EL (cell line): ENCODE measurements around the gene ZFC3H1.
"Not testable (repeated sequence)": the region's sequence is repeated elsewhere in the genome, so short reads cannot be mapped to it uniquely, and the experiment has no call there.

Experiments used
- DNase-seq: peaks from one replicate; pipeline ENCODE4 v3.0.0-alpha.2; 2016

The ZFC3H1 gene, protein sequence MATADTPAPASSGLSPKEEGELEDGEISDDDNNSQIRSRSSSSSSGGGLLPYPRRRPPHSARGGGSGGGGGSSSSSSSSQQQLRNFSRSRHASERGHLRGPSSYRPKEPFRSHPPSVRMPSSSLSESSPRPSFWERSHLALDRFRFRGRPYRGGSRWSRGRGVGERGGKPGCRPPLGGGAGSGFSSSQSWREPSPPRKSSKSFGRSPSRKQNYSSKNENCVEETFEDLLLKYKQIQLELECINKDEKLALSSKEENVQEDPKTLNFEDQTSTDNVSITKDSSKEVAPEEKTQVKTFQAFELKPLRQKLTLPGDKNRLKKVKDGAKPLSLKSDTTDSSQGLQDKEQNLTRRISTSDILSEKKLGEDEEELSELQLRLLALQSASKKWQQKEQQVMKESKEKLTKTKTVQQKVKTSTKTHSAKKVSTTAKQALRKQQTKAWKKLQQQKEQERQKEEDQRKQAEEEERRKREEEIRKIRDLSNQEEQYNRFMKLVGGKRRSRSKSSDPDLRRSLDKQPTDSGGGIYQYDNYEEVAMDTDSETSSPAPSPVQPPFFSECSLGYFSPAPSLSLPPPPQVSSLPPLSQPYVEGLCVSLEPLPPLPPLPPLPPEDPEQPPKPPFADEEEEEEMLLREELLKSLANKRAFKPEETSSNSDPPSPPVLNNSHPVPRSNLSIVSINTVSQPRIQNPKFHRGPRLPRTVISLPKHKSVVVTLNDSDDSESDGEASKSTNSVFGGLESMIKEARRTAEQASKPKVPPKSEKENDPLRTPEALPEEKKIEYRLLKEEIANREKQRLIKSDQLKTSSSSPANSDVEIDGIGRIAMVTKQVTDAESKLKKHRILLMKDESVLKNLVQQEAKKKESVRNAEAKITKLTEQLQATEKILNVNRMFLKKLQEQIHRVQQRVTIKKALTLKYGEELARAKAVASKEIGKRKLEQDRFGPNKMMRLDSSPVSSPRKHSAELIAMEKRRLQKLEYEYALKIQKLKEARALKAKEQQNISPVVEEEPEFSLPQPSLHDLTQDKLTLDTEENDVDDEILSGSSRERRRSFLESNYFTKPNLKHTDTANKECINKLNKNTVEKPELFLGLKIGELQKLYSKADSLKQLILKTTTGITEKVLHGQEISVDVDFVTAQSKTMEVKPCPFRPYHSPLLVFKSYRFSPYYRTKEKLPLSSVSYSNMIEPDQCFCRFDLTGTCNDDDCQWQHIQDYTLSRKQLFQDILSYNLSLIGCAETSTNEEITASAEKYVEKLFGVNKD (N-terminal part only)

GRCh38 chr12:71663561-71664410 is at the start of gene ZFC3H1, which contains the start of gene THAP2:
Gene ZFC3H1, minus strand, starts transcription at chr12:71663848. Its CDS starts 238 bp downstream, at chr12:71663610.
Gene THAP2, plus strand, starts transcription at chr12:71664301. Its CDS starts 209 bp downstream, at chr12:71664510.
- peak; percentile 99 for DNase-seq

GRCh38 chr12:71710276-71711125 is 46.9 kb upstream of the ZFC3H1 start:
- peak; percentile 92 for DNase-seq

DNA sequence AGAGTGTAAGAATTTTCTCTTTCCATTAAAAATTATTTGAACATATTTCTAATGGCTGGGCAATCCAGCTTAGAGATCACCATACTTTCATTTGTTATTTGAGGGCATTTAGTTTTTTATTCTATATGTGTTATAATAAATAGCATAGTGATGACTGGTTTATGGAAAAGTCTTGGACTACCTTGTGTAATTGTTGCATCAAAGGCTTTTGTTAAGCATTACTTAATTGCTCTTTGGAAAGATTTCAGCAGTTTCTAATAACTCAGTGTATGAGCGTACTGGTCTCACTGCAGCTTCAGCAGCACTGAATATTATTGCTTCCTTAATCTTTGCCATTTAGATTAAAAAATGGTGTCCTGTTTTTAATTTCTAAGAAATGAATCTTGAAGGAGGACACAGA is 45.0 kb upstream of the ZFC3H1 start:
- peak; percentile 12 for DNase-seq

DNA sequence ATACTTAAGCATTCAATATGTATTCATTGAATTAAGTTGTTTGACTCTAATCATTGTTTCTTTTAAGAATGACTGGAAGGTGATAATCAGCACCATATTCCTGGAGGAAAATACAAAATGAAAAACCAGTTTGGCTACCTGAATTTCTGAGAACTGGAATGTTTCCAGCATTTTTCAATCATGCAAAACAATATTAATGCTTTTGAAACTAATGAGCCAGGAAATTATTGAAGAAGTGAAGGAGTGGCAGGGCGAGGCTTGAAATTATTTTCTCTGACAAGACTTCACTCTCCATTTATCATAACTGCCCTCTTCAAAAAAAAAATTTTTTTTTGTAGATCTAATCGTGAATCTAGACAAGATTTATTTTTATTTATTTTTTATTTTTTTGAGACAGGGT is 41.3 kb upstream of the ZFC3H1 start:
- no peak for DNase-seq

- DNase-seq = no peak
These were observed 39.6 kb upstream of the ZFC3H1 start for GRCh38 chr12:71703206-71703605.

- DNase-seq = no peak
These were observed 38.9 kb upstream of the ZFC3H1 start for GRCh38 chr12:71702590-71702989.

DNA sequence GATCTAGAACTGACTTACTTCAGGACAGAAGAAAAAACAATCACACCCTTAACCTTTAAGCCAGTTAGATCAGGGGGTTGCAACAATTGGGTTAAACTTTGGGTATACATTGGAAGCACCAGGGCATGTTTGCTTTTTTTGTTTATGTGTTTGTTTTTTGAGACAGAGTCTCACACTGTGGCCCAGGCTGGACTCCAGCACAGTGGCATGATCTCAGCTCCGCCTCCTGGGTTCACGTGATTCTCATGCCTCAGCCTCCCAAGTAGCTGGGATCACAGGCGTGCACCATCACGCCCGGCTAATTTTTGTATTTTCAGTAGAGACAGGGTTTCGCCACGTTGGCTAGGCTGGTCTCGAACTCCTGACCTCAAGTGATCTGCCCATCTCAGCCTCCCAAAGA is 38.5 kb upstream of the ZFC3H1 start:
- DNase-seq = not testable (repeated sequence)

- DNase-seq = no peak
These were observed 32.1 kb upstream of the ZFC3H1 start for GRCh38 chr12:71695782-71696181.

DNA sequence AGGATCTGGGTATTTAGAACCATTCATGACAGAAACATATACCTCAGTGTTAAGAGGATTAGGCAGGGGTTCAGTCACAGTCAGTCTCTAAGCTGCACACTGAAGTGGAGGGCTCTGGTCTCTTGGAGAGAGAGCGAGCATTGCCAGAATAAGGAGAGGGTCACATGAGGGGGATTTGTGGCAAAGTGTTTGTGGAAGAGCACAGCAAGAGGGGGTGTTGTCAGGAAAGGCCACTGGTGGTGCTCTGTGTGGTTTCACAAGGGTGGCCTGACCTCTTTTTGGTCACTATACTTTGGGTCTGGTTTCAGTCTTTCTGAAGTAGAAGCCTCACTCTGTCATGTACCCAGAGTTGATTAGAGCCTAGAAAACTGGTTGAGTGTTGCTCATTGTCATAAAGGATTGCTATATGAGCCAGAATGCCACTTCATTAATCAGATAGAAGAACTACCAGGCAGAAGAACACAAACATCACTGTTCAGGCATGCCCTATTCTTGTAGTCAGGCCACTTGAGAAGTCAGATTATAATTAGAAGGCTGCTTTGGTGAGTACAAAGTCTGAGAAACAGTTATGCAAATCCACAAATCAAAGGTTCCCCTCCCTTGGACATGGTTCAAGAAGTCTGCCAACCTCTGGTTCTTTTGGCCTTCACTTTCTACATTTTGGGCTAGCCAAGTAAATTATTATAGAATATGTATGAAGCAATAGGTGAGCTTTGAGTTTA is 30.6 kb upstream of the ZFC3H1 start:
- DNase-seq = no peak

- not testable (repeated sequence) for DNase-seq
These were observed 30.0 kb upstream of the ZFC3H1 start for GRCh38 chr12:71693651-71694050.

DNA sequence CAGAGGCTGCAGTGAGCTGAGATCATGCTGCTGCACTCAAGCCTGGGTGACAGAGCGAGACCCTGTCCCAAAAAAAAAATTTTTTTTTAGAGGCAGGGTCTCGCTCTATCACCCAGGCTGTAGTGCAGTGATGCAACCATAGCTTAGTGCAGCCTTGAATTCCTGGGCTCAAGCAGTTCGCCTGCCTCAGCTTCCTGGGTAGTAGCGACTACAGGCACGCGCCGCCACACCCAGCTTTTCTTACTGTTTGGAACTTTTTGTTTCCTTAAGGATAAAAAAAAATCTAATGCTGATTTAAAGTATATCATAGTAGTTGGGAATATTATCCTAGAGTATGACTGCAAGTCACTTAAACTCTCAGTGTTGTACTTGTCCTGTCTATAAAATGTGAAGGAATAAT is 29.5 kb upstream of the ZFC3H1 start:
- DNase-seq = no peak

DNA sequence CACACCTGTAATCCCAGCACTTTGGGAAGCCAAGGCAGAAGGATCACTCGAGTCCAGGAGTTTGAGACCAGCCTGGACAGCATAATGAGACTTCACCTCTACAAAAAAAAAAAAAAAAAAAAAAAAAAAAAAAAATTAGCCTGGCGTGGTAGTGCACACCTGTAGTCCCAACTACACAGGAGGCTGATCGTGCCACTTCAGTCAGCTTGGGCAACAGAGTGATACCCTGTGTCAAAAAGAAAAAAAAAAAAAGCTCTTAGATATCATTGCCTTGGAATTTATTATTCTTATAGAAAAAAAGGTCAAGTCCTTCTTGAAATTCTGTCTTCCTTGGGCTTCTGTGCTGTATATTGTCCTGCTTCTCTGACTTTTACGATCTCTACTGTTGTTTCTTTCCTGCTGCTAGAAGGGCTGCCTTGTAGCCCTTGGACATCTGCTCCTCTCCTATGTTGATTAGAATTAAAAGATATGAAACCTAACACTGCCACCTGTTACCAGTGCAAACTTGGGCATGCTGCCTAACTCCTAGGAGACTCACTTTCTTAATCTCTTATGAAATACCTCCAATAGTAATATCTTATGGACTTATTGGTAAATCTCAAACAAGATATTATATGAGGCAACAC is 28.0 kb upstream of the ZFC3H1 start:
- no peak for DNase-seq

GRCh38 chr12:71688961-71689570 is 25.4 kb upstream of the ZFC3H1 start:
- DNase-seq = no peak

DNA sequence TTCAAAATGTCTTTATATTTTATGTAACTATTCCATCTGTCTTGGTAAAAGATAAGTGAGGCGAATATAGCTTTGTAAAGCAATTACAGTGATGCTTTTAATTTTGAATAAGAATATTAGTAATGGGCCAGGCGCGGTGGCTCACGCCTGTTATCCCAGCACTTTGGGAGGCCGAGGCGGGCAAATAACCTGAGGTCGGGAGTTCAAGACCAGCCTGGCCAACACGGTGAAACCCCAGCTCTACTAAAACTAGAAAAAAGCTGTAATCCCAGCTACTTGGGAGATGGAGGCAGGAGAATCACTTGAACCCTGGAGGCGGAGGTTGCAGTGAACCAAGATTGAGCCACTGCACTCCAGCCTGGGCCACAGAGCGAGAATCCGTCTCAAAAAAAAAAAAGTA is 23.5 kb upstream of the ZFC3H1 start:
- not testable (repeated sequence) for DNase-seq

DNA sequence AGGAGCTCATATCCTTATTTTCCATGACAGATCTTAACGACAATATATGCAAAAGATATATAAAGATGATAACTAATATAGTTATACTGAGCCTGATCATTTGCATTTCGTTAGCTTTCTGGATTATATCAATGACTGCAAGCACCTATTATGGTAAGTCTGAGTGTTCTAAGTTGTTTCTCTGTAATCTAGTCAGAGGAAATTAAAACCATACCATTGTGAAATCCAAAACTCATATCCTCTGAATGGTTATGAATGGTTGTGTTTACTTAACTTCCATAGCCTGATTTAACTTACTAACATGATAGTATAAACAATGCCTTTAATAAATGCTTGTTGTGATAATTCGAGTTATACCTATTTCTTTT is 23.0 kb upstream of the ZFC3H1 start:
- DNase-seq = no peak

- peak; percentile 93 for DNase-seq
These were observed 22.4 kb upstream of the ZFC3H1 start, which contains the start of gene TMEM19 for GRCh38 chr12:71685914-71686657. Gene TMEM19, plus strand, starts transcription at chr12:71686082. Its CDS starts 599 bp downstream, at chr12:71686681.

- peak; percentile 15 for DNase-seq
These were observed 21.8 kb upstream of the ZFC3H1 start for GRCh38 chr12:71685312-71685906.

- no peak for DNase-seq
These were observed 20.4 kb upstream of the ZFC3H1 start for GRCh38 chr12:71684081-71684480.
